Measurements from ENCODE around the gene MYO1B.

- TF ChIP-seq EZH2phosphoT487 (IDR thresholded peaks at IDR 0.05; ENCODE audit: borderline replicate concordance, low read length) (no peak), EZH2 (IDR thresholded peaks at IDR 0.05; ENCODE audit: low read length, unreplicated experiment) (no peak), CTCF (conservative IDR thresholded peaks at IDR 0.05; ENCODE audit: low read depth, low read length) (no peak)
These were observed 20.1 kb upstream of the MYO1B start for GRCh38 chr2:191225126-191225525.

Measured in PC-3 (cell line).